K562 (cell line): Measurements from ENCODE around the gene SMG9. TPM values are rescaled to one million over a fixed set of nuclear protein-coding genes. Genes with fewer than 3 reads are reported as not detected.

Experiments
- ATAC-seq: fragments of 200-7000 bp; cut with Tn5 transposase; 3 replicates; pipeline ENCODE4 v1.9.1; 2020; ENCODE audit warnings: moderate library complexity
- BruUV-seq: library from RNA; stranded (reverse); fragments of 400-500 nt; replicated peaks from 2 replicates; lab custom pipeline; 2021; lab: Mats Ljungman, UMichigan
- CTCF ChIA-PET: fragments of 300-600 bp; formaldehyde crosslinking; extraction: SDS; loops from one replicate; lab custom pipeline; 2021; ENCODE audit warnings: low intra/inter-chr PET ratio; lab: Yijun Ruan, JAX
- POLR2A ChIA-PET: fragments of 300-600, 350-650 bp; sonication (Branson Sonifier 250); formaldehyde crosslinking; extraction: SDS; loops from one replicate; lab custom pipeline; 2021; ENCODE audit warnings: antibody characterized with exemption, inconsistent platforms; lab: Yijun Ruan, JAX
- DNase-seq, 4 experiments: peaks; one replicate each; pipeline versions ENCODE4 v3.0.0 to v3.0.0-alpha.2; 2011 to 2018; ENCODE audit warnings: low spot score in 3 of 4, mixed read lengths in 3 of 4; ENCODE audit errors: extremely low read depth in 1 of 4
- FAIRE-seq: peaks from 2 replicates; lab custom pipeline; 2011; peaks lifted over from hg19 to GRCh38; lab: Jason Lieb, UNC
- H2AFZ ChIP-seq: 2 replicates; pipeline ENCODE4 v1.6.0; 2011; ENCODE audit warnings: low read depth, low read length, control low read depth, inconsistent platforms
- H3K27ac ChIP-seq: fragments of 200-600 bp; 3 replicates; pipeline ENCODE4 v1.8.0; 2011; ENCODE audit warnings: low read depth, mild to moderate bottlenecking, control low read depth, inconsistent platforms, low read length, moderate library complexity, mixed read lengths; ENCODE audit errors: extremely low read depth
- H3K27me3 ChIP-seq, 2 experiments: fragments of 300-600 bp in 1 of 2; 2 replicates in 1 of 2; 3 replicates in 1 of 2; pipeline versions ENCODE4 v1.6.0 to v1.8.0; 2011; ENCODE audit warnings: inconsistent platforms in 2 of 2, low read length in 2 of 2, mild to moderate bottlenecking in 1 of 2, mixed read lengths in 1 of 2, moderate library complexity in 1 of 2; ENCODE audit not compliant: control insufficient read depth in 2 of 2, insufficient read depth in 2 of 2
- H3K36me3 ChIP-seq: fragments of 300-600 bp; 3 replicates; pipeline ENCODE4 v1.8.0; 2011; ENCODE audit warnings: mild to moderate bottlenecking, low read length, inconsistent platforms; ENCODE audit not compliant: control insufficient read depth, insufficient read depth
- H3K4me1 ChIP-seq, 2 experiments: fragments of 200-600 bp in 1 of 2; replicated peaks in 1 of 2; 2 replicates in 1 of 2; 3 replicates in 1 of 2; pipeline versions ENCODE4 v1.5.1 to v1.8.0; 2011; ENCODE audit warnings: inconsistent platforms in 2 of 2, low read length in 2 of 2, mild to moderate bottlenecking in 1 of 2, mixed read lengths in 1 of 2, moderate library complexity in 1 of 2; ENCODE audit not compliant: control insufficient read depth in 2 of 2, insufficient read depth in 2 of 2
- H3K4me2 ChIP-seq: 2 replicates; pipeline ENCODE4 v1.6.1; 2011; ENCODE audit warnings: low read length, control low read depth, inconsistent platforms, mixed read lengths; ENCODE audit not compliant: insufficient read depth
- H3K4me3 ChIP-seq: fragments of 200-600 bp; sonication (generic), shearing (Covaris generic); 2 replicates; pipeline ENCODE4 v1.5.1; 2016; ENCODE audit warnings: control low read depth, inconsistent platforms
- H3K79me2 ChIP-seq: fragments of 200-600 bp; 3 replicates; pipeline ENCODE4 v1.8.0; 2011; ENCODE audit warnings: low read length, inconsistent platforms; ENCODE audit not compliant: control insufficient read depth, insufficient read depth
- H3K9ac ChIP-seq, 2 experiments: 2 replicates each; pipeline versions ENCODE4 v1.6.0 to v1.6.1; 2011; ENCODE audit warnings: low read depth in 2 of 2, low read length in 2 of 2, control low read depth in 1 of 2, inconsistent platforms in 1 of 2, mild to moderate bottlenecking in 1 of 2, mixed read lengths in 1 of 2; ENCODE audit not compliant: insufficient read depth in 1 of 2
- H3K9me1 ChIP-seq: one replicate; pipeline ENCODE4 v1.6.0; 2011; ENCODE audit warnings: inconsistent platforms, mild to moderate bottlenecking, low read length, moderate library complexity; ENCODE audit not compliant: control insufficient read depth, insufficient read depth
- H3K9me3 ChIP-seq: replicated peaks from 2 replicates; pipeline ENCODE4 v1.5.1; 2011; ENCODE audit warnings: low read depth, low read length, inconsistent platforms; ENCODE audit not compliant: control insufficient read depth, insufficient read depth
- H4K20me1 ChIP-seq: replicated peaks from 2 replicates; pipeline ENCODE4 v1.6.1; 2011; ENCODE audit warnings: low read length, inconsistent platforms, mixed read lengths; ENCODE audit not compliant: control insufficient read depth, insufficient read depth
- CTCF ChIP-seq, 3 experiments: IDR thresholded peaks in 2 of 3; conservative IDR thresholded peaks in 1 of 3; 2 replicates each; pipeline ENCODE4 v1.5.1; 2011 to 2012; ENCODE audit warnings: low read length in 3 of 3, mild to moderate bottlenecking in 3 of 3, control low read depth in 2 of 3, improper control_type of control experiment in 1 of 3, inconsistent platforms in 1 of 3, low read depth in 1 of 3, mixed read lengths in 1 of 3, moderate library complexity in 1 of 3; ENCODE audit not compliant: insufficient read depth in 2 of 3
- PYGO2 ChIP-seq: fragments of 450-650 bp; IDR thresholded peaks from 2 replicates; pipeline ENCODE4 v1.6.1; 2016; ENCODE audit warnings: mild to moderate bottlenecking, missing genetic modification characterization, moderate library complexity, missing compliant biosample characterization
- RAD21 ChIP-seq, 2 experiments: fragments of 250-450 bp in 1 of 2; fragments of 450-650 bp in 1 of 2; sonication (Bioruptor Pico) in 1 of 2; formaldehyde crosslinking in 1 of 2; IDR thresholded peaks in 1 of 2; conservative IDR thresholded peaks in 1 of 2; 2 replicates each; pipeline versions ENCODE4 v1.4.0 to v1.8.0; 2020 to 2022; ENCODE audit warnings: mild to moderate bottlenecking in 2 of 2, moderate library complexity in 1 of 2
- TFAP4 ChIP-seq: sonication (generic); formaldehyde crosslinking; IDR thresholded peaks from 2 replicates; pipeline ENCODE4 v1.8.0; 2022; ENCODE audit warnings: missing genetic modification reagents, mild to moderate bottlenecking, moderate library complexity, borderline replicate concordance
- ZNF133 ChIP-seq: fragments of 250-450 bp; sonication (Bioruptor Pico); IDR thresholded peaks from 2 replicates; pipeline ENCODE4 v1.4.0; 2020; ENCODE audit warnings: mild to moderate bottlenecking
- WGBS: fragments of 100-300 bp; shearing (Covaris generic); methylation state at CpG from one replicate; pipeline ENCODE4 v1.1.6; 2016; ENCODE audit warnings: low coverage, mixed read lengths; ENCODE audit not compliant: insufficient coverage; ENCODE audit errors: missing lambda C conversion rate; 5-methylcytosine and 5-hydroxymethylcytosine counted together
- in situ Hi-C: fragments of 300-500 bp; cut with MboI; formaldehyde crosslinking; loops from 4 replicates; pipeline ENCODE4 v1.15.0; 2018; ENCODE audit warnings: inconsistent platforms, mixed read lengths
- intact Hi-C: fragments of 100-400 bp; cut with micrococcal nuclease; formaldehyde crosslinking; loops from 2 replicates; pipeline ENCODE4 v1.14.2; 2022
- polyA plus RNA-seq, 8 experiments: library from polyadenylated mRNA; depleted of rRNA in 4 of 8; stranded (reverse) in 5 of 8; unstranded in 3 of 8; fragments of >200 nt; fragmentation: Nextera tagmentation in 2 of 8; fragmentation: Illumina TruSeq in 1 of 8; extraction: Ambion mirVana in 2 of 8; extraction: Trizol in 1 of 8; gene quantifications; 2 replicates each; pipeline versions ENCODE4 v1.2.1 to v1.2.3, GENCODE V29; 2011 to 2014; ENCODE audit warnings: inconsistent platforms in 1 of 8, missing spikeins in 1 of 8
- total RNA-seq, 7 experiments: library from RNA; depleted of rRNA in 6 of 7; stranded (reverse); fragments of >200 nt in 6 of 7; fragmentation: Illumina TruSeq in 2 of 7; extraction: Trizol in 2 of 7; gene quantifications; 2 replicates each; pipeline versions ENCODE4 v1.2.1 to v1.2.3, GENCODE V29; 2011 to 2021; ENCODE audit warnings: low replicate concordance in 1 of 7

Gene SMG9
- total and polyA plus RNA-seq, 9 of the 15 experiments (the other 6 are each of a cell fraction or from before 2014, with no cell fraction given) = 1.7 to 79.7 (median 40.2) TPM

DNA sequence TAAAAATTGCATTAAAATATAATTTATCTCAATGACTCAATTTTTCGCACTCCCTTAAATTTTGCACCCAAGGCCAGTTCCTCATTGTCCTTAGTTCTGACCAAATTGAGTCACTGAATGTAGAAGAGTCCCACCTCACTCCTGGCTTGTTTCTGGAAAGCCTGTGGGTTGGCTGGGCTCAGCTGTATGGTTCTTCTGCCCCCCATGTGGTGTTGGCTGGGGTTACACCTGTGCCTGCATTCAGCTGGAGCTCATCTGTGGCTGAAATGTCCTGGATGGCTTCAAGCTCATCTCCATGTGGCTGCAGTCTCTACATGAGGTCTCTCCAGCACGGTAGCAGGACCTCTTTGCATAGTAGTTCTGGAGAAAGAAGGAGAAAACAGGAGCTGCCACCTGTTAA lies 46.0 kb downstream of the SMG9 start:
- no peaks in the 10 kb centered on the region for H4K20me1 ChIP-seq
- H3K27ac ChIP-seq = no peak overlapping the region
- H3K4me2 ChIP-seq = no peak overlapping the region
- FAIRE-seq (no peak), DNase-seq (peak in 1 of 4 experiments; percentile 23), ATAC-seq (peak; percentile 80)
- H3K9ac ChIP-seq = no peak overlapping the region
- peaks cover 3 to 8% of the 10 kb centered on the region in 2 experiments; a peak in 2 of 5 replicates for H3K27me3 ChIP-seq
- BruUV-seq = no TSS peak
- H3K9me3 ChIP-seq = no peaks in the 10 kb centered on the region
- intact Hi-C loops (no loop called here), in situ Hi-C loops (no loop called here)
- ChIA-PET CTCF (no interaction called here), POLR2A (interaction anchor here (0.7 to 1.4 kb wide), 3 partner anchors 9 to 175 kb away, joined by 3 to 4 read pairs (median 3); no protein-coding TSS in a partner anchor)
- no peaks in the 10 kb centered on the region; a peak in 1 of 5 replicates for H3K4me1 ChIP-seq
- no peaks in the 10 kb centered on the region for H3K9me1 ChIP-seq
- WGBS = 18% methylated on average over 2 of the region's 2 CpGs
- no peak overlapping the region for H2AFZ ChIP-seq
- no peaks in the 10 kb centered on the region for H3K79me2 ChIP-seq
- no peak overlapping the region for H3K4me3 ChIP-seq
- H3K36me3 ChIP-seq = no peaks in the 10 kb centered on the region
- no peak for TF ChIP-seq PYGO2 (tag)
- peak; percentile 23 to 34 (median 29); a peak in 2 of 6 replicates for TF ChIP-seq CTCF (IDR thresholded peaks at IDR 0.05 in 2 of 3, conservative IDR thresholded peaks at IDR 0.05 in 1 of 3; ENCODE audit: insufficient read depth in 2 of 3, low read depth in 1 of 3, low read length in 3 of 3)
- TF ChIP-seq ZNF133 (CRISPR knock-in tag) = no peak
- 0 out of 4 replicates have a peak, but pooled peaks of 1 of the 2 experiments have one; percentile 24 for TF ChIP-seq RAD21 (CRISPR knock-in tag; conservative IDR thresholded peaks at IDR 0.05 in 1 of 2, IDR thresholded peaks at IDR 0.05 in 1 of 2)
- TF ChIP-seq TFAP4 (CRISPR knock-in tag) = peak; percentile 40
